ENCODE data around the gene GALNT4.

DNA sequence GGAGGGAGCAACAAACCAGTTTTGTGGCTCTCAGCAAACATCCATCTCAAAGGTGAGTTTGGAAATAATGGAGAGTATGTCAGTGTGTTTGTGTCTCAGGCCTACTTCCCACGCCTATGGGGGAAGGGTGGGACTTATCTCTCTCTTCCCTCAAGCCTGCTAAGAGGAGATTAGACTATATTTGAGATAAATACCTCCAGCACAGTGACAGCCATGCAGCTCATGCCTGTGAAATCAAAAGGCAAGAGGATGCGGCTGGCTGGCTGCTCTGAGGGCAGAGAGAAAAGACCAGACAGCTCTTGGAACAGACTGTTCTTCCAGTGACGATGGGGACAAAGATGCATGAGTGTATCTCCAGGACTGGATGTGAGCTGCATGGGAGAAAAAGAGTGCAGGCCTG, 16.0 kb upstream of the GALNT4 start:
- TF ChIP-seq TAF1 (IDR thresholded peaks at IDR 0.05; ENCODE audit: borderline replicate concordance, low read depth, low read length) (no peak), POLR2A (IDR thresholded peaks at IDR 0.05; ENCODE audit: low read depth, low read length) (no peak), POLR2AphosphoS5 (IDR thresholded peaks at IDR 0.05; ENCODE audit: low read depth, low read length) (no peak)
